PC-9 (cell line): ENCODE data around the gene TOMM34.

ENCODE experiments used
- EZH2 ChIP-seq: fragments of 200-600 bp; sonication (generic); IDR thresholded peaks from 2 replicates; pipeline ENCODE4 v1.8.0; 2017; ENCODE audit warnings: antibody characterized with exemption, low read depth
- TF ChIP-seq, protein P1 (sequence below): fragments of 200-600 bp; sonication (generic); conservative IDR thresholded peaks from 2 replicates; pipeline ENCODE4 v1.6.1; 2017; ENCODE audit warnings: mixed run types, antibody characterized with exemption, mild to moderate bottlenecking, moderate library complexity

DNA sequence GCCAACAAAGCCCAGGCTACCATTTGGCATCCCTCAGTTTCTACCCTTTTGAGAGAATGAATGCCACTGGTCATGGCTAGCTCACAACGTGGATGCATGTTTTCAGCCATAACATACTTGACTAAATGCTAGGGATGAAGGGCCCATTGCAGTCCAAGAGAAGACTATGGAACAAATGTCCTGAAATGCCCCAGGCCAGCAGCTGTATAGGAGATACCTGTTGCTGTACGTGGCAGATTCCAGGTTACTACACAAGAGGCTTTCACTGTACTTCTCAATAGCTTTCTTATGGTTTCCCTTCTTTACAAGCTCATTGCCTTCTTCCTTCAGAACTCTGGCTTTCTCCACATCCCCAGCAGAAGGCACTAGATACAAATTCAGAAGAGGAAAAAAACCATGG lies 11.7 kb downstream of the TOMM34 start:
- TF ChIP-seq, protein P1, sequence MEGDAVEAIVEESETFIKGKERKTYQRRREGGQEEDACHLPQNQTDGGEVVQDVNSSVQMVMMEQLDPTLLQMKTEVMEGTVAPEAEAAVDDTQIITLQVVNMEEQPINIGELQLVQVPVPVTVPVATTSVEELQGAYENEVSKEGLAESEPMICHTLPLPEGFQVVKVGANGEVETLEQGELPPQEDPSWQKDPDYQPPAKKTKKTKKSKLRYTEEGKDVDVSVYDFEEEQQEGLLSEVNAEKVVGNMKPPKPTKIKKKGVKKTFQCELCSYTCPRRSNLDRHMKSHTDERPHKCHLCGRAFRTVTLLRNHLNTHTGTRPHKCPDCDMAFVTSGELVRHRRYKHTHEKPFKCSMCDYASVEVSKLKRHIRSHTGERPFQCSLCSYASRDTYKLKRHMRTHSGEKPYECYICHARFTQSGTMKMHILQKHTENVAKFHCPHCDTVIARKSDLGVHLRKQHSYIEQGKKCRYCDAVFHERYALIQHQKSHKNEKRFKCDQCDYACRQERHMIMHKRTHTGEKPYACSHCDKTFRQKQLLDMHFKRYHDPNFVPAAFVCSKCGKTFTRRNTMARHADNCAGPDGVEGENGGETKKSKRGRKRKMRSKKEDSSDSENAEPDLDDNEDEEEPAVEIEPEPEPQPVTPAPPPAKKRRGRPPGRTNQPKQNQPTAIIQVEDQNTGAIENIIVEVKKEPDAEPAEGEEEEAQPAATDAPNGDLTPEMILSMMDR: no peak
- TF ChIP-seq EZH2: no peak
